Measurements from ENCODE around the gene CTNNA2.

Gene CTNNA2

GRCh38 chr2:79512442-79513401 is at the start of gene CTNNA2:
Gene CTNNA2, plus strand, starts transcription at chr2:79513051.
- H3K27ac ChIP-seq: no peak within 1 kb of the TSS
- DNase-seq (ENCODE audit: low read depth, low spot score): no peak

- no peak overlapping the region for H3K27ac ChIP-seq
- DNase-seq (ENCODE audit: low read depth, low spot score): no peak
These were observed 25.5 kb upstream of the CTNNA2 start for GRCh38 chr2:79487399-79487798.

DNA sequence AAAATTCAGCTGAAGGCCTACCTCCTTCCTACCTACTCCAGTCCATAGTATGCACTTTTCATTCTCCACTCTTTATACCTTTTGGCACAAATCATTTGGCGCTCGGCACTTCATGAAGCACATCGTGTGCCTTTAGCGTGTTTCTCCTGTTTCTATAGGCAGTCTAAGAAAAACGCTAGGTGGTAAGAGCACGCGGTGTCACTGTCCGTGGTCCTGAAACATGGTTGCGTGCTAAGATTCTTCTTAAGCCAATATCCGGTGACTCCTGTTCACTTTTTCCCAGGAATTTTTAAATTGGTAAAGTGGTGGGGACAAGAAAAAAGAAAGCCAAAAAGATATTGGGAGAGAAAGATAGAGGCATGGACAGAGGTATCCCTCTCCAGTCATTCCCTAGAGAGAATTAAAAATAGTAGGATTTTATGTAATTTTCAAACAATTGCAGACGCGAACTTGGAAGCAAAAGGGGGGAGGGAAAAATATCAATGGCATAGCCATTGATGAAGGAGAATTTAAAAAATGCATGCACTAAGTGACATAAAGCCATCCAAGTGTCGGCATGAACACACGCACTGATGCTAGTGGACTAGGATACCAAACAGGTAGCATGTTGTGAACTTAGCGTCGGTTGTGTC is 1.4 kb upstream of the CTNNA2 start:
- no peak overlapping the region for H3K27ac ChIP-seq
- no peak for DNase-seq (ENCODE audit: low read depth, low spot score)

GRCh38 chr2:79513711-79514110 is 860 bp downstream of the CTNNA2 start:
- no peak for DNase-seq (ENCODE audit: low read depth, low spot score)
- H3K27ac ChIP-seq: no peak overlapping the region

DNA sequence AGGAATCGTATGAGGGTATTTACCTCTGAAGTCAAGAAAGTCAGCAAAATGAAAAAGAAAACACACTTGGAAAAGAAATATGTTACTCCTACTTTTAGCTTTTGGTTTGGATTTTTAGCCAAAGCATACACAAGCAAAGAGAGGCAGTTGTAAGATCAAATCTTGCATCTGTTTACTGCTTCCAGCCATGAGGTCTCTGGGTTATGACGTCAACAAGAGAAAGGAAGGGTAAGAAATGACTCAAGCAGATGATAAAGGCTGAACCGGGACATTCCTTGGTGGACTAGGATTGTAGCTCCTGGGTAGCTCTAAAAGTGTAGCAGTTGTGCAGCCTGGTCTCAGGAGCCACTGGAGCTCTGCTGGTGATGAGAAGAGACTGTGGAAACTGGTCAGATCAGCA is 16.8 kb downstream of the CTNNA2 start:
- DNase-seq (ENCODE audit: low read depth, low spot score): no peak
- no peak overlapping the region for H3K27ac ChIP-seq

DNA sequence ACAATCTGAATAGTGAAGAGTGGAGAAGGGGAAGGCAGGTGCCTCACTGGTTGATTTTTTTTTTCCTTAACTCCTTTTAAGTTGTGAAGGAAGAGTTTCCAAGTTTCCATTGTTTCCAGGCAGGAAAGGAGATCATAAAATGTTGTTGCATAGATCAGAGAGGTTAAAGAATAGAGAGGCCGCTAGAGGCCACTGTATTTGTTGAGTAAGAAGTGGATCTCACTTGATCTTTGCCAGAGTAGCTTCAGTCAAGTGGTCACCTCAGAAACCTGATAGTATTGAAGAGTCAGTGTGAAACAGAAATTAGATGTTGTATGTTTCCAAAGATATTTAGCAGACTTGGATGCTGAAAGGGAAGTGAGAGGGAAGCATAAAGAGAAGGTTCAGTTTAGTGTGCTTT is 17.6 kb downstream of the CTNNA2 start:
- no peak overlapping the region for H3K27ac ChIP-seq
- DNase-seq (ENCODE audit: low read depth, low spot score): no peak

DNA sequence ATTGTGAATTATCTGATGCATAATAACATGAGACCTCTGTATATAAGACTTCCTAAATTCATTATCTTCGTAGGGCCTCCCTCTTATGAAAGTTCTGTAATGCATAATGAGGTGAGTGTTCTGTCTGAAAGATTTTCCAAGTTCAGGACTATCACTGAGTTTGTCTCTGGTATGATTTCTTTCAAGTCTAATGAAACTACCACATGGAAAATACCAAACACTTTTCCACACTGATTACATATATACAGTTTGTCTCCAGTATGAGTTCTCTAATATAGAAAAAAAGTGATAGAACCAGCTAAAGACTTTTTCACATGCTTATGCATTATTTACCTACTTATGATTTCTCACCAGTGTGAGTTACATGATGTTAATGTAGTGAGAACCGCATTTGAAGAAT is 34.7 kb downstream of the CTNNA2 start:
- H3K27ac ChIP-seq: no peak overlapping the region
- DNase-seq (ENCODE audit: low read depth, low spot score): no peak

DNA sequence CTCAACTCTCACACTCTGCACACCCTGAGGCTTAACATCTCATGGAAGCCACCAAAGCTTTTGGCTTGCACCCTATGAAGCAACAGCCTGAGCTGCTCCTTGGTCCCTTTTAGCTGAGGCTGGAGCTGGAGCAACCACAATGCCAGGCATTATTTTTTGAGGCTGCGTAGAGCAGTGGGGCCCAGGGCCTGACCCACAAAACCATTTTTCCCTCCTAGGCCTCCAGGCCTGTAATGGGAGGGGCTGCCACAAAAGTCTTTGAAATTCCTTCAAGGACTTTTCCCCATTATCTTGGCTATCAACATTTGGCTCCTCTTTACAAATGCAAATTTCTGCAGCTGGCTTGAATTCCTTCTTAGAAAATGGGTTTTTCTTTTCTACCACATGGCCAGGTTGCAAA is 39.8 kb downstream of the CTNNA2 start:
- no peak for DNase-seq (ENCODE audit: low read depth, low spot score)
- H3K27ac ChIP-seq: no peak overlapping the region

DNA sequence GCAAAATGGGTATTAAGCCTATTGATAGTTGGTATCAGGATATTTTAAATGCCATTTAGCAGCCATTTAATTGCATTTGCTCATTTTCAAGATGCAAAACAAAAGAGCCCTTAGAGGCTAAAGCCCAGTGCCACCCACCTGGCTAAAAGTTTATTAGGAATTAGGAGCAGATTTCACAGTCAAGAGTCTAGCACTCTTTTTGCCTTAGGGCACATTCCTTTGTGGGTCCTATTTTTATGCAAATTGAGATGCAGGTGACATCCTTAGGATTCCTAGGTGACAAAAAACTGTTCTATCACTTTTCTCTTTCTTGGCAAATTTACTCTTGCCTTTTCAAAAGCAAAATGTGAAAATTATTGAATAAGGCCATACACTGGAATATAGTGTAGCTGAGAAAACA is 42.0 kb downstream of the CTNNA2 start:
- no peak overlapping the region for H3K27ac ChIP-seq
- no peak for DNase-seq (ENCODE audit: low read depth, low spot score)

GRCh38 chr2:79564065-79564464 is 51.2 kb downstream of the CTNNA2 start:
- no peak for DNase-seq (ENCODE audit: low read depth, low spot score)
- no peak overlapping the region for H3K27ac ChIP-seq

DNA sequence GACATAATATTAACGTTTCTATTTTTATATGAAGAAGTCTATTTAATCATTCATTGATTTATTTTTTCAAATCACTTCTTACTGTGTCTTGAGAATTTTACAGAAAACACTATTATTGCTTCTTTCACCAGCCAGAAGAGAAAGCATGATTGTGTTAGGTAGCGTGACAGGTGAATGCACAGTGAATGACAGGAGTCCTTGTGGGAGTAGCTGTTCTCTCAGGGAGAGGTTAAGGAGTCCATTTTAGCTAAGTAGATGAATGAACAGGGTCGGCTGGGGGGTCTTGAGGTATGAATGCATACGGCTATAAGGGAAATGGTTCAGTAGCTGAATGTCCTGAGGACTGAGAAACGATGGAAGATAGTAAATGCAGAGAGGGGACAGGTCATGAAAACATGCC is 56.2 kb downstream of the CTNNA2 start:
- DNase-seq (ENCODE audit: low read depth, low spot score): no peak
- no peak overlapping the region for H3K27ac ChIP-seq

- no peak overlapping the region for H3K27ac ChIP-seq
- DNase-seq (ENCODE audit: low read depth, low spot score): no peak
These were observed 61.2 kb downstream of the CTNNA2 start for GRCh38 chr2:79573895-79574674.

GRCh38 chr2:79576451-79576850 is 63.6 kb downstream of the CTNNA2 start:
- no peak overlapping the region for H3K27ac ChIP-seq
- no peak for DNase-seq (ENCODE audit: low read depth, low spot score)

DNA sequence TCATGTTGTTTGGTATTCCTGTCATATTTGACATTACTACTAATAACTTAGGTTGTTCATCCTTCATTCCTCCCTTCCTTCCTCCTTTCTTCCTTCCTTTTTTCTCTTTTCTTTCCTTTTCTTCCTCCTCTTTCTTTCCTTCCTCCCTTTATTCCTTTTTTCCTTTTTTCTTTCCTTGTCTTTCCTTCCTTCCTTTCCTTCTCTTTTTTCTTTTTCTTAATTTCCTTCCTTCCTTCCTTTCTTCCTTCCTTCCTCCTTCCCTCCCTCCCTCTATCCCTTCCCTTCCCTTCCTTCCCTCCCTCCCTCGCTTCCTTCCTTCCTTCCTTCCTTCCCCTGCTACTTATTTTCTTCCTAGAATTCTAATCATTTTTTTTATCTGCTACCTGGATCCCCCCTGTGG is 66.1 kb downstream of the CTNNA2 start:
- H3K27ac ChIP-seq: no peak overlapping the region
- DNase-seq (ENCODE audit: low read depth, low spot score): no peak

GRCh38 chr2:79580175-79580574 is 67.3 kb downstream of the CTNNA2 start:
- DNase-seq (ENCODE audit: low read depth, low spot score): no peak
- no peak overlapping the region for H3K27ac ChIP-seq

DNA sequence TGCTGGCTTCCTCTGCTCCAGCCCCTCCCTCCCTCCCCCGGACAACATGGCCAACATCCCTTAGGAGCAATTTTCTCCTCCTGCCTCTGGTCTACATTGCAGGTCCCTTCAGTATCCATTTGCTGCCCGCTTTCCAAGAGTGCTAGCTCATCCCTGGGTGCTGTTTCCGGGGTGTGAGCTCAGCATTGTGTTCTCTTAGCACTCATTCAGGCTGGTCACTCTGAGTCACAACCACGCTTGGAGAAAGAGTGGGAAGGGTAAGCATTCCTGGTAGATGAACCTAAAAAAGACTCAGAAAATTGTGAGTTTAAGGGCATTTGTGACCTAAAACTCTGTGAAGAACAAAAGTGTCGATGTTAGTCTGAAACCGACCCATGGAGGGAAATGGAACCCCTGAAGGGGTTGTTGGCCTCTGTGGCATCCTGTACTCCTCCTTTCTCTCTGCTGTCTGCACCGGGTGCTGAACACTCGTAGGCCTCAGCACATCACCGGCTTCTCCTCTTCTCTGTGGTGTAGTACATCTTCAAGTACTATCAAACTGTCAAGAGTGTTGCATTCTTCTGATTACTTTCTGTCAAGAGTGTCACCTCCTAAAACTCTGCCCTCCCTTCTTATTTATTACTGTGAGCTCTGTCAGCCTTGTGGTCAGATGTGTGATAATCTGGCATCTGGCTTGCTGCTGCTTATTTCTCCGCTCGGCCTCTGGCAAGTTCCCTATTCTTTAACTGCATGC is 73.0 kb downstream of the CTNNA2 start:
- H3K27ac ChIP-seq: no peak overlapping the region
- DNase-seq (ENCODE audit: low read depth, low spot score): no peak

DNA sequence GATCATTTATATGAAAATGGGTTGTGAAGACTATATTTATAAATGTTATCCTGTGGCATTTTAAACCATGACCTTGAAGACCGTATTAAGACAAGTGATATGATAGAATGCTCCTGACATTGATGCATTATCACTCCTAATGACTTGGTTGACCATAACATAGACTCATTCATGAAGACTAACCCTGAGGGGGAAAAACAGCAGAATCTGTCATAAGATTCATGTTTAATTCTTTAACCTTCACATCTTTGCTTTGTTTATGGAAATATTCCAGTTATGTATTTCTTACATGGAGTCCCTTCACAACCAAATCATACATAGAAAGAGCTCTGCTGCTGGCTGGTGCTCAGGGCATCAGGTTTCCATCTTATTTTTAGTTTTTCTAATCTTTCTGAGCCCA is 78.4 kb downstream of the CTNNA2 start:
- H3K27ac ChIP-seq: no peak overlapping the region
- DNase-seq (ENCODE audit: low read depth, low spot score): no peak

- no peak overlapping the region for H3K27ac ChIP-seq
- no peak for DNase-seq (ENCODE audit: low read depth, low spot score)
These were observed 80.5 kb downstream of the CTNNA2 start for GRCh38 chr2:79593237-79593867.

DNA sequence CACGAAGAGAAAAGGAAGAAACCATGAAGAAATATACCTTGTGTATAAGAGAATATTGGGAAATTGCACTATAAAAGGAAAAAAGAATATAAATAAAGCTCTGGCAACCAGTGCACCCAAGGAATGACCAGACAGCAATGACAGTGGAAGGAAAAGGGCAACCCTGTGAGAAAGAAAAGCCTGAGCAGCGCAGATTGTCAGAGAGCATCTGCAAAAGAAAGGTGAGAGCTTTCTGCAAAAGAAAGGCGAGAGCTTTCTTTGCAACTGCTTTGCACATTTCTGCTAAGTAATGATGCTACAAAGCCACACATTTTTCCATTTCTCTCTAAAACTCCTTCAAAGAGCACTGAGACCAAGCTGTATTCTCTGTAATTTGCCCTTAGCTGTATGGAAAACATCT is 83.6 kb downstream of the CTNNA2 start:
- no peak for DNase-seq (ENCODE audit: low read depth, low spot score)
- H3K27ac ChIP-seq: no peak overlapping the region

DNA sequence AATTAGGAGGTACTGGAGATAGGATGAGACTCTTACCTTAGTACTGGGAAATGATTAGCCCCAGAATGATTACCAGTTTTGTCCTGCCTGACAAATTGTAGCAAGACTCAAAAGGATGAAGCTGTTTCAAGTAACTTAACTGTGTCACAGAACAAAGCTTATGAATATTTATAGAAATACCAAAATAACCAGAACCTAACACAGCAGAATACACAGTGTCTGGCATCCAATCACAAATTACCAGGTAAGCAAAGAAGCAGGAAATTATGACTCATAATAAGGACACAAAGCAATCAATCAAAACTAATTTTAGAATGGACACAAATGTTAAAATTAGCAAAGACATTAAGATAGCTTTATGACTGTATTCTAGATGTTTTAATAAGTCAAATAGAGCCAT is 91.9 kb downstream of the CTNNA2 start:
- DNase-seq (ENCODE audit: low read depth, low spot score): no peak

More for the DNA sequence above, 91.9 kb downstream of the CTNNA2 start:
- no peak overlapping the region for H3K27ac ChIP-seq
